Activated CD8-positive, alpha-beta memory T cell treated with anti-CD3 and anti-CD28 coated beads for 4 hours (primary cell): ENCODE data around the gene DFFB.

Experiments
- DNase-seq, 2 donors: peaks; one replicate each; pipeline ENCODE4 v3.0.0-alpha.2; 2020; ENCODE audit warnings: low read depth in 2 of 2

DFFB gene

DNA sequence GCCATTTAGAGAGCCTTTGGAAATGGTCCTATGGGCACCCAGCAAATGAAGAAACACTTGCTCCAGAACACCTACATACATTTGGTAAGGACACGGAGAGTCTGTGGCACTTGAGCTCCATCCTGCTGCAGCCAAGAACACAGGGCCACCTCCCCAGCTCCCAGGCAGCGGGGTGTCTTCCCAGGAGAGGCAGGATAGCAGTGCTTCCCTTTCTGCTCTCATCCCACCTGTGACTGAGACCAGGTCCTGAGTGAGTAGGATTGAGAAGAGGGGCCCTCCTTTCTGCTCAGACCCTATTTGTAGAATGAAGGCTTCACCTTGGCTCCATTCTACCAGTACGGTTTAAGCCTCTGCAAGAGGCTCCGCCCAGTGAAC, 38.7 kb downstream of the DFFB start:
- DNase-seq, result no peak

DNA sequence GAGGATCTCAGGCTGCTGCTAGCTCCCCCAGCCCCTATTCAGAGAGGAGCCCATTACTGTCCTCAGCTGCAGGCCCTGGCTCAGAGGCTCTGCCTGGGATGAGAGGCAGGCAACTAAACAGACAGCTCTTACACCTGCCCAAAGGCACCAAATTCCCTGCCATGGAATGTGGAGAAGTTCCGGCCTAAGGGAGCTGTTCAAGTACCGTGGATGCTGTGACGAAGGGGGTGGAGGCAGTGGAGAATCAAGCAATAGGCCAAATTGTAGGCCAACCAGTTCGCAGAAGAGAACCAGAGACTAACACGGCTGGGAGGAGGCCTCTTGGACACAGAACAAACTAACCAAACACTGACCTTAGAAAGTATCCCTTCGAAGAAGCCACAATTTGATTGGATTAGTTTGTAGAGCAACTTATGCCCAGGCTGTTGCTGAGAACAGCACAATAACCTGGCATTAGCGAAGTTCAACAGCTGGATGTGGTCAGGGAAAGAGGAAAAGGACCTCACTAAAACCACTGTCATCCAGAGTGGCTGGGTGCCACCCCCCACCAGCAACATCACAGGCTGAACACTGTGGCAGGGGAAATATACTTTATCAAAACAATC, 39.2 kb downstream of the DFFB start:
- no peak for DNase-seq

DNA sequence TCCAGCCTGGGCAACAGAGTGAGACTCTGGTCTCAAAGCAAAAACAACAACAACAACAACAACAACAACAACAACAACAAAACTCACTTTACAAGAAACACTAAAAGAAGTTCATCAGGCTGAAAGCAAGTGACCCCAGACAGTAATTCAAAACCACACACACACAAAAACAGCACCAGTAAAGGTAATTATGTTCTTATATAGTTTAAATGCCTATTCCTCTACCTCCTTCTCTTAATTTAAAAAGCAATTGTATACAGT, 41.1 kb downstream of the DFFB start:
- no peak for DNase-seq

DNA sequence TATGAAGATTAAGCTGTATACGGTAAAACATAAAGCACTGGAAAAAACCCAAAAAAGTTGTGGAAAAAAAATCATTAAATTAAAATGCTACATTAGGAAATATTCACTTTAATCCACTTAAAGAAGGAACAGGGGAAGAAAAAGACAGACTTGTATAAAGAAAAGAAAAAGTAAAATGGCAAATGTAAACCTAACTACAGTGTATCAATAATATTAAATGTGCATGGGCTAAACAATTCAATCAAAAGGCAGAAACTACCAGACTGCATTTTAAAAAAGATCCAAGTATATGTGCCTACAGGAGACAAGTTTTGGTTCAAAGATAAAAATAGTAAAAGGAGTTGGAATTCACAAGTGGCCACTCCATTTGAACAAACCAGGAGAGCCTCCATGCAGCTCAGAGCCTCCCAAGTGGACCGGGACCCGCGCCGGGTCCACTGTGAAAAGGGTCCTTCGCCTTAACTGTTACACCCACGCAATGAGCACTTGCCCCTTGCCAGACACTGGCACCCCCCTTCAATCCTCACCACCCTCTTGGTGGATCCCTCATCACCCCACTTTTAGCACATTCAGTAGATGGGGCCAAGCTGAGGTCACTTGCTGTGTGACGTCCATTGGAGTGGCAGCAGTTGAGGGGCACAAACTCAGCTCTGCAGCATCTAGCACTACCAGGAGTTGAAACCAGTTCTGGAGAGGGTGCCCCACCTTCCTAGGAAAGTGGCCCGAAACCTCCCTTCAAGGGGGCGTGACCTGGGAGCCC, 41.9 kb downstream of the DFFB start:
- no peak for DNase-seq

DNA sequence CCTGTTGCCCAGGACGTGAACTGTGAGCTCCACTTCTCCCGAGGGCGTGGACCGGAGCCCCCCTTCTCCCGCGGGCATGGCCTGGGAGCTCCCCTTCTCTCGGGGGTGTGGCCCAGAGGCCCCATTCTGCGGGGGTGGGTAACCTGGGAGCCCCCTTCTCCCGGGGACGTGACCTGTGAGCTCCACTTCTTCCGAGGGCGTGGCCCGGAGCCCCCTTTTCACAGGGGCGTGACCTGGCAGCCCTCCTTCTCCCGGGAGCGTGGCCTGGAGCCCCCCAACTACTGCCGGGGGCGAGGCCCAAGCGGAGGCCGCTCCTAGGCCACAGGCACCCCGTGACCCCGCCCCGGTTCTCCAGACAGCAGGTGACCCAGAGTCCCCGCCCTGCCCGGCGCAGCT, 42.5 kb downstream of the DFFB start:
- DNase-seq, result no peak

DNA sequence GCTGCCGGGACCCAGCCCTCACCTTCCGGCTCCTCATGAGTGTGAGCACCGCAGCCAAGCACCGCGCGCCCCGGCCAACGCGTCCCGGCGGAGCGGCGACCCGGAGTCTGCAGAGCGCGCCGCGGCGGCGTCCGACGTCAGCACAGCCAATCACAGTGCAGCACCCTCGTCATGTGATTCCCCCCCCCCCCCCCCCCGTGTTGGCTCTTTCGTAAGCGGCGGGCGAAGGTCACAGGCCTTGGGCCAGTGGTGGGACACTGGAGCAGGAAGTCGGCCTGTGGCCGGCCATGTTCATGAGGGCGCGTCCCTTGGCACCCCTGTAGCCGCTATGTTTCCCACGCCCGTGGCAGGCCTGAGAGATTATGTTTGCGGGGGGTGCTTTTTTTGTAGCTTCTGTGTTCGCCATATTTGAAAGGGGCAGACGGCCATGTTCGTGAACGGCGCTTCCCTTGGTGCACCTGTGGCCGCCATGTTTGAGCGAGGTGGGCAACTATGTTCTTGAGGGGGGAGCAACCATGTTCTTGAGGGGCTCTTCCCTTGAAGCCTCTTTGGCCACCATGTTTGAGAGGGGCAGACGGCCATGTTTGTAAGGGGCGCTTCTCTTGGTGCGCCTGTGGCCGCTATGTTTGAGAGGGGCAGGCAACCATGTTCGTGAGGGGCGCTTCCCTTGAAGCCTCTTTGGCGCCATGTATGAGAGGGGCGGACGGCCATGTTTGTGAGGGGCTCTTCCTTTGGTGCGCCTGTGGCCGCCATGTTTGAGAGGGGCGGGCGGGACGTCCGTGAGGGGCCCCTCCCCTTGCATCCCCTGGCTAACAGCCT, 43.1 kb downstream of the DFFB start, which contains the start of gene C1orf174:
C1orf174 (minus strand) TSS at position 123 of the 819 bp plus-strand sequence; CDS start at position 37, 86 bp downstream.
- peak; percentile 87 to 95 for DNase-seq

DNA sequence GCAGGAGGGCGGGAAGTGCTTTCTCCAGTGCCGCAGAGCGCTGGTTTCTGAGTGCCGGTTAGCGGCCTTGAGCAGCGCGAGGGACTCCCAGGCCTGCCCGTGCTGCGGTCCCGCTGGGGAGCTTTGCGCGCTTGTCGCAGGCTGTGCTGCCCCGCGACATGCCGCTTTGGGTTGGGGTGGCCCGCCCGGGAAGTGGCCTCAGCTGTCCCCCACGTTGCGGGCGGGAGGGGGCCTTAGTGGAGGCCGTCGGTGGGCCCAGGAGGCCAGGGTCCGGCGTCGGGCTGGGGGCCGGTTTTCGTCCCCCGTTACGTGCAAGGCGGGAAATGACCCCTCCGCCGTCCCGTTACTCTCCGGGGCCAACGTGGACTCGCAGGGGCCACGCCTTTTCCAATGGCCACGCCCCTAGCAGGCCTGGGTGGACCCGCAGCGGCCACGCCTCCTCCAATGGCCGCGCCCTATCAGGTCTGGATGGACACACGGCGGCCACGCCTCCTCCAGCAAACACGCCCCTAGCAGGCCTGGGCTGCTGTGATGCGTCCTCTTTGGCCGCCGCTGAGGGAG, 43.8 kb downstream of the DFFB start:
- DNase-seq, result peak; percentile 68 to 73

GRCh38 chr1:3902111-3902511, 44.8 kb downstream of the DFFB start:
- no peak for DNase-seq

GRCh38 chr1:3902571-3903091, 45.4 kb downstream of the DFFB start:
- DNase-seq, result no peak

DNA sequence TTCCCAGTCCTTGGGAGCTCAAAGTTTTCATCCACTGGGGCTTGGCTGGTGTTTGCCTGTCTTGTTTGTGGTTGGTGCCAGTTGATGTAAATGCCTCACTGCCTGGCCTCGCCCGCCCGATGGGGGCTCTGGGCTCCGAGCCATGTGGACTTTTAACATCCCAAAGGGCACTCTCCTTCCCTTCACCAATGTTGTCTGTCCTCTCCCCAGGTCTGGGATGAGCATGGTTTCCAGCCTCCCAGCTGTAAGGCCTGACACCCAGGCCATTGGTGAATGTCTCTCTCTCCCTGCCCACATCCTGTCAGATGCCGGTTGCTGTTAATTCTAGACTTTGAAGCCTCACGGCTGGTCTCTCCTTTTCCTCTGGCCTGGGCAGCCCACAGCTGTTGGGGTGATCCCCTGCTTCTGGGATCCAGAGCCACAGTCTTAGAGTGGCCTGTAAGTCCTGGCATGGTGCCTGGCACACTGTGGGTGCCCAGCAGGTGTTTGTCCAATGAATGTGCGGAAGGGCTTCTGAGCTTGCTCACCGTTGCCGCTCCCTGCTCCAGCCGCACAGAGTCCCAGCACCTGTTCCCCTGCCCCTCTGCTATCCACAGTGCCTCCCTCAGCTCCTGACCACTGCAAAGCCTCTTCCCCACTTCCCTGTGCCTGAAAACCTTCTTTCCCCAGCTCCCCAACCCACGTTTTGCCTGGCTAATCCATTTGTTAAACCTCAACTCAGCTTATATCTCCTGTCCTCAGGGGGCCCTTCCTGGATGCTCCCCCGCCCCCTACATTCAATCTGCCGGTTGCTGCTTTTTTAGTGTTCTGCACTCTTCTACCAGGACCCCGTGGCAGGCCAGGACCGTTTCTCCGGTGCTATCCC, 46.1 kb downstream of the DFFB start:
- no peak for DNase-seq

DNA sequence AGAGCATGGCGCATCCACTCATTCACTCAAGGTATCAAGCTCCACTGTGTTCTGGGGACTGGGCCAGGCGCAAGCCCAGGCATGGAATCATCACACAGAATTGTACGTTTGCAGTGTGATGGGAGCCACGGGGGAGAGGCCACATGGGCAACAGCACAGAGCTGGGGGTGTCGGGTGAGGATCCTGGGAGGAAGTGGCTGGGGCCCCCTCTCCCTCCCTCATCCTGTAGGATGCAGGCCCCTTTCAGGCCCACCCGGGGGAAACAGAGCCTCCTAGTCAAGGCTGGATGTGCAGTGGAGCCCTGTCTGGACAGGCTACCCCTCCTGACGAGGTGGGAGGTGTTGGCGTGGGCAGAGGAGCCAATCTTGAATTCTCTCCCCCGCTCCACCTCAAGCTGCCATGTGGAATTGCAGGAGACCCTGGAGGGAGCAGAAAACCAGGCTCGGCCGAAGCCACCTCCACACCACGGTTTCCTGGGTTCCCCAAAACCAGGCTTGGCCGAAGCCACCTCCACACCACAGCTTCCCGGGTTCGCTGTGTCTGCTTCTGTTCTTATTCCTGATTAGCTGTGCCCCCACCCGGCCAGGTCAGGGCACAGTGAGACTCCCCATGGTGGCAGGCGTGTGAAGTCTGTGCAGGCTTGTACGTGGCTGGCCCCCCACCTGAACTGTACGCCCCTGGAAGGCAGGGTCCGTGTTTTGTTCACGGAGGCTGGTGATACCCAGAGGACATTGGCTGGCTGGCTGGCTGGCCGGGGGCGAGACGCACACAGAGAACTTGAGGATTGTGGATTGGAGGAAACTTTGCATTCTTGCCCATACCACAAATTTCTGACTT, 46.9 kb downstream of the DFFB start:
- DNase-seq, result no peak

DNA sequence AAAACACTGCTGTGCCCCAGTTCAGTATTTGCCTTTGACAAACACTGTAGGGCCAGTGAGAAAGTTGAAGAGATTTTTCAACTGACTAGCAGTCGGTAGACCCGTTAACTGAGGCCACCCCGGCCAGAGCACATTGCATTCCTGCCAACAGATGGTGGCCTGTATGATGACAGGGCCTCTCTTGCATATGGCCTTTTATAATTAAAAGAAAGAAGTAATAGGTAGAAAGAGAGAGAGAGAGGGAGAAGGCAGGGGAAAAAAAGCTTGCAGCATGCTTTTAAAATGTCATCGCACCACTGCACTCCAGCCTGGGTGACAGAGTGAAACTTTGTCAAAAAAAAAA, 47.5 kb downstream of the DFFB start:
- no peak for DNase-seq

DNA sequence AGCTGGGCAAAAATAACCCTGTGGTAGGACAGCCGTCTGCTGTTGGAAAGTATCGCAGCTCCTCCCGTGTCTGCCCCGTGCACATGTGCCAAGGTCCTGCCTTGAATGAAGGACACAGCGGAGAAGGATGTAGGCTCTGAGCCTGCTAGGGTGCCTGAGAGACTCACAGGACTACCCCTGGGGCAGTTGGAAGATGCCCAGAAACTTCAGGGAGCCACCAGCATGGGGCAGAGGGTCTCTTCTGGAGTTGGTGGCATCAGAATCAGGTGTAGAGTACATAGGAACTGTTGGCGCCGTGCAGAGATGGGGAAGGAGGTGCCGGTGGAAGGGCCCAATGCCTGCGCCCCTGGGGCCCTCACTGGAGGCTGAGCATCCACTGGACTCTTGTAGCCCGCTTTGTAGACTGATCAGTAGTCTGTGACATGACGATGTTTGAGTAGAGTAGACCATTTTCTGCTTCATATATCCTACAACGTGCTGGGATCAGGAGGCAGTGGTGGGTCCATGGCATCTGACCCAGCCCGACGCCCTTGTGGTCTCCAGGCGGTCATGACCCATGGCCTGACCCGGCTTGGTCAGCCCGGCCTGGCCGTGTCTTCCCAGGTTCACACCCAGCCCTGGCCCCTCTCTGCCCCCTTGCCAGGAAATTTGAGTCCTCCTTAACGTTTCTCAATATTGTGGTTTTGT, 48.1 kb downstream of the DFFB start:
- no peak for DNase-seq

GRCh38 chr1:3905953-3906671, 48.8 kb downstream of the DFFB start:
- no peak for DNase-seq

DNA sequence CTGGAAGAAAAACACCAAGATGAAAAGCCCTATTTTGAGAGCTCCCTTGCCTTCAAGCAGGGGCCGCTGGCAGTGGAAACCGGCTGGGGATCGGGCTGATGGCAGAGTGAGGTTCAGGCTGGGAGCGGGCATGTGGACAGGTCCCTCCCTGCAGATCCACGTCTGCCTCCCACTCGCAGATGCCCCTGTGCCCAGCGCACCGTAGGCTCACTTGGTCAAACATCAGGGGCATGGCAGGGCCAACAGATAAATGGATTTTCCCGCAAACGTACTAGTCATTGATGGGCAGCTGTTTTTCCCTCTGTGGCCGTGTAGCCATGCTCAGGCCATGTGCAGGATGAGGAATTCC, 49.4 kb downstream of the DFFB start:
- DNase-seq, result no peak

DNA sequence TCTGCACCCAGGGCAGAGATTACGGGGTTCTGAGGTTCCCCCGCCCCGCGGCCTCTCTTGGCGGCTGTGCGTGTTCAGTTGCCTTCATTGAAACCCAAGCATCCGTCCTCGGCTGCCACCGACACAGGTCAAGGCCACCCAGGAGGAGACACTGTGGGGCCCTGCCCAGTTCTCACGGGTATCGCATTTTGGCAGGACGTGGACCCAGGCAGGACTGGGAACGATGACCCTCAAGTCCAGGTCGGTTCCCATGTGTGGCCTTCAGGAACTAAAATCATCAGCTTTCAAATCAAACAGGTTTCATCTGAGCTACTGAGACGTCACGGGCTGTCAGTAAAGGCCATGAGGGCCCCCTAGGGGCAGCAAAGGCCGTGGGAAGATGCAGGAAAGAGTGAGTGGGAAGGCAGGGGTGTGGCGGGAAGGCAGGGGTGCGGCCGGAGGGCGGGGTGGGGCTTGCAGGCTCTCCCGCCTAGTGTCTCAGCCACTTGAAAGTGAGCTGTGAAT, 49.8 kb downstream of the DFFB start:
- DNase-seq, result no peak

DNA sequence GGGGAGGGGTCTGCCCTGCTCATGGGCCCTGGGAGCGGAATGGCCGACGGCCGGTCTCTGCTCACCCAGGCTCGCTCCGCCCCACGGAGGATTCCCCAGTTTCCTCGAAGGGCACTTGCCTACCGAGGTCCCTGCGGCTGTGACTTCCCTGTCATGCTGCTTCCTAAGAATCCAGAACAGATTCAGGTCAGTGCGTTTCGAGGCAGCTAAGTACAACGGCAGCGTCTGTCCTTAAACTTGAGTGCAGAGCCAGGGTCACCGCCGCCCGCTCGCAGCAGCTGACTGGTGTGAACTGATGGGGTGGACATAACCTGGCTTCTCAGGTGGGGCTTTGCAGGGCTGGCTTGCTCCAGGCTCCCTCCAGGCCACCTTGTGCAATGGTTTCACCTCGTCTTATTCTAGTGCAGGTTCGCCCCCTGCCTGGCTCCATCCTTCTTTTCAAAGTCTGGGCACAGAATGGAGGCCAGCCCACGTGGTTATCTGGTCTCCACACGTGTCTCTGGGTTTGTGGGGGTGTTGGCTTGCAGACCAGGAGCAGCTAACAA, 50.4 kb downstream of the DFFB start:
- no peak for DNase-seq

- DNase-seq, result no peak
Observed at GRCh38 chr1:3908886-3909517, 51.7 kb downstream of the DFFB start.

DNA sequence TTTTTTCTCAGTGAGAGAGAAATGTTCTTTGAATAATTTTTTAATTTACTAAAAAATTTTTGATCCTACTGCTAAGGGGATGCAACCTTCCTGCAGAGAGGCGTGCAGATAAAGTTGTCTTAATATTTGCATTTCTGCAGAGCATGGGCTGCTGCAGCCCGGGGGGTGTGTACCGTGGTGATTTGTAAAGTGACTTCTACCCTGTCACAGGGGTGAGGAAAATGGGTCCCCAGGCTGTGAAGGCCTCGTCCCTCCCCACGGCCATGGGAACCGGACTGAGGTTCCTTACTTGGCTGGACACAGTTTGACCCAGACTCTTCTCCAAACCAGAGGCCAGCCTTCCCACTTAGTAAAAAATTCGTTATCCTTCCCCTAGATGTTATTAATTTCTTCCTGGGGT, 52.3 kb downstream of the DFFB start:
- DNase-seq, result no peak
